Measurements from ENCODE around the gene DPCD. TPM values are rescaled to one million over a fixed set of nuclear protein-coding genes. Genes with fewer than 3 reads are reported as not detected.

Gene DPCD
- total and polyA plus RNA-seq, 2 experiments from 2014 or later, result 22.5 to 38.1 TPM

DNA sequence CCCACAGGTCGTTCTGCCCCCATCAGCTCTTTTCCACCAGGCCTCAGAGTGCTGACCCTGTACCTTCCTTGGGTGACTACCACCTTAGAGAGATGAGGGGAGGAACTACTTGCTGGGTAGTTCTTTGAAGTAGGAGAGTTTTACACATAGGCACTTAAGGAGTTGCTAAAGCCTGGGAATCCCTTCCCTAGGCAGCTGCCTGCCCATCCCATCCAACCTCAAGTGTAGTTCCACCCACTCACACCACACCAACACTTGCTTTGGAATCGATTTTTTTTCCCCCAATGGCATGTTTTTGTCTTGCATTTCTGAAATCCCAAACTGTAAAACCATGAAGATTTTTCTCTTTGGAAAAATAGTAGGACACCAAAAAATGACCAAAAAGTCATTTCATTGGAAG lies 59.1 kb downstream of the DPCD start:
- no peak overlapping the region for H2AFZ ChIP-seq
- H3K27ac ChIP-seq (ENCODE audit: low read depth), result no peak overlapping the region
- no peak overlapping the region for H3K4me3 Mint-ChIP-seq
- no peaks in the 10 kb centered on the region for H4K20me1 ChIP-seq (replicated peaks; ENCODE audit: insufficient read depth)
- no peak for DNase-seq (ENCODE audit: low spot score)
- peaks cover 12% of the 10 kb centered on the region for H3F3A ChIP-seq (replicated peaks; ENCODE audit: low read depth)
- H3K9me2 ChIP-seq (ENCODE audit: insufficient read depth), result 0 out of 2 replicates have a peak, but pooled peaks cover 2% of the 10 kb centered on the region
- peaks cover 8% of the 10 kb centered on the region for H3K27me3 Mint-ChIP-seq (ENCODE audit: insufficient read depth, low read depth, poor library complexity)
- H3K36me3 Mint-ChIP-seq (ENCODE audit: low read depth), result peaks cover 6% of the 10 kb centered on the region; the same call in 2 of the 3 replicates
- peaks cover 50% of the 10 kb centered on the region for H3K4me1 ChIP-seq (ENCODE audit: insufficient read depth)
- no peaks in the 10 kb centered on the region for H3K27me3 ChIP-seq (ENCODE audit: insufficient read depth)
- peaks cover 49% of the 10 kb centered on the region for H3K4me1 Mint-ChIP-seq
- ATAC-seq, result no peak
- H3K36me3 ChIP-seq (ENCODE audit: insufficient read depth), result no peaks in the 10 kb centered on the region
- no peak overlapping the region for H3K27ac Mint-ChIP-seq
- TF ChIP-seq, protein P1, sequence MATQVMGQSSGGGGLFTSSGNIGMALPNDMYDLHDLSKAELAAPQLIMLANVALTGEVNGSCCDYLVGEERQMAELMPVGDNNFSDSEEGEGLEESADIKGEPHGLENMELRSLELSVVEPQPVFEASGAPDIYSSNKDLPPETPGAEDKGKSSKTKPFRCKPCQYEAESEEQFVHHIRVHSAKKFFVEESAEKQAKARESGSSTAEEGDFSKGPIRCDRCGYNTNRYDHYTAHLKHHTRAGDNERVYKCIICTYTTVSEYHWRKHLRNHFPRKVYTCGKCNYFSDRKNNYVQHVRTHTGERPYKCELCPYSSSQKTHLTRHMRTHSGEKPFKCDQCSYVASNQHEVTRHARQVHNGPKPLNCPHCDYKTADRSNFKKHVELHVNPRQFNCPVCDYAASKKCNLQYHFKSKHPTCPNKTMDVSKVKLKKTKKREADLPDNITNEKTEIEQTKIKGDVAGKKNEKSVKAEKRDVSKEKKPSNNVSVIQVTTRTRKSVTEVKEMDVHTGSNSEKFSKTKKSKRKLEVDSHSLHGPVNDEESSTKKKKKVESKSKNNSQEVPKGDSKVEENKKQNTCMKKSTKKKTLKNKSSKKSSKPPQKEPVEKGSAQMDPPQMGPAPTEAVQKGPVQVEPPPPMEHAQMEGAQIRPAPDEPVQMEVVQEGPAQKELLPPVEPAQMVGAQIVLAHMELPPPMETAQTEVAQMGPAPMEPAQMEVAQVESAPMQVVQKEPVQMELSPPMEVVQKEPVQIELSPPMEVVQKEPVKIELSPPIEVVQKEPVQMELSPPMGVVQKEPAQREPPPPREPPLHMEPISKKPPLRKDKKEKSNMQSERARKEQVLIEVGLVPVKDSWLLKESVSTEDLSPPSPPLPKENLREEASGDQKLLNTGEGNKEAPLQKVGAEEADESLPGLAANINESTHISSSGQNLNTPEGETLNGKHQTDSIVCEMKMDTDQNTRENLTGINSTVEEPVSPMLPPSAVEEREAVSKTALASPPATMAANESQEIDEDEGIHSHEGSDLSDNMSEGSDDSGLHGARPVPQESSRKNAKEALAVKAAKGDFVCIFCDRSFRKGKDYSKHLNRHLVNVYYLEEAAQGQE (IDR thresholded peaks at IDR 0.05; ENCODE audit: unreplicated experiment), result no peak
- TF ChIP-seq NANOG (IDR thresholded peaks at IDR 0.05; ENCODE audit: borderline replicate concordance), result no peak
- TF ChIP-seq, protein P2, sequence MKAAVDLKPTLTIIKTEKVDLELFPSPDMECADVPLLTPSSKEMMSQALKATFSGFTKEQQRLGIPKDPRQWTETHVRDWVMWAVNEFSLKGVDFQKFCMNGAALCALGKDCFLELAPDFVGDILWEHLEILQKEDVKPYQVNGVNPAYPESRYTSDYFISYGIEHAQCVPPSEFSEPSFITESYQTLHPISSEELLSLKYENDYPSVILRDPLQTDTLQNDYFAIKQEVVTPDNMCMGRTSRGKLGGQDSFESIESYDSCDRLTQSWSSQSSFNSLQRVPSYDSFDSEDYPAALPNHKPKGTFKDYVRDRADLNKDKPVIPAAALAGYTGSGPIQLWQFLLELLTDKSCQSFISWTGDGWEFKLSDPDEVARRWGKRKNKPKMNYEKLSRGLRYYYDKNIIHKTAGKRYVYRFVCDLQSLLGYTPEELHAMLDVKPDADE (IDR thresholded peaks at IDR 0.05), result no peak
- TF ChIP-seq ZNF331 (CRISPR knock-in tag; IDR thresholded peaks at IDR 0.05; ENCODE audit: low read depth), result no peak
- no peak for TF ChIP-seq CREB1 (CRISPR knock-in tag; IDR thresholded peaks at IDR 0.05; ENCODE audit: low read depth)
- TF ChIP-seq, protein P3, sequence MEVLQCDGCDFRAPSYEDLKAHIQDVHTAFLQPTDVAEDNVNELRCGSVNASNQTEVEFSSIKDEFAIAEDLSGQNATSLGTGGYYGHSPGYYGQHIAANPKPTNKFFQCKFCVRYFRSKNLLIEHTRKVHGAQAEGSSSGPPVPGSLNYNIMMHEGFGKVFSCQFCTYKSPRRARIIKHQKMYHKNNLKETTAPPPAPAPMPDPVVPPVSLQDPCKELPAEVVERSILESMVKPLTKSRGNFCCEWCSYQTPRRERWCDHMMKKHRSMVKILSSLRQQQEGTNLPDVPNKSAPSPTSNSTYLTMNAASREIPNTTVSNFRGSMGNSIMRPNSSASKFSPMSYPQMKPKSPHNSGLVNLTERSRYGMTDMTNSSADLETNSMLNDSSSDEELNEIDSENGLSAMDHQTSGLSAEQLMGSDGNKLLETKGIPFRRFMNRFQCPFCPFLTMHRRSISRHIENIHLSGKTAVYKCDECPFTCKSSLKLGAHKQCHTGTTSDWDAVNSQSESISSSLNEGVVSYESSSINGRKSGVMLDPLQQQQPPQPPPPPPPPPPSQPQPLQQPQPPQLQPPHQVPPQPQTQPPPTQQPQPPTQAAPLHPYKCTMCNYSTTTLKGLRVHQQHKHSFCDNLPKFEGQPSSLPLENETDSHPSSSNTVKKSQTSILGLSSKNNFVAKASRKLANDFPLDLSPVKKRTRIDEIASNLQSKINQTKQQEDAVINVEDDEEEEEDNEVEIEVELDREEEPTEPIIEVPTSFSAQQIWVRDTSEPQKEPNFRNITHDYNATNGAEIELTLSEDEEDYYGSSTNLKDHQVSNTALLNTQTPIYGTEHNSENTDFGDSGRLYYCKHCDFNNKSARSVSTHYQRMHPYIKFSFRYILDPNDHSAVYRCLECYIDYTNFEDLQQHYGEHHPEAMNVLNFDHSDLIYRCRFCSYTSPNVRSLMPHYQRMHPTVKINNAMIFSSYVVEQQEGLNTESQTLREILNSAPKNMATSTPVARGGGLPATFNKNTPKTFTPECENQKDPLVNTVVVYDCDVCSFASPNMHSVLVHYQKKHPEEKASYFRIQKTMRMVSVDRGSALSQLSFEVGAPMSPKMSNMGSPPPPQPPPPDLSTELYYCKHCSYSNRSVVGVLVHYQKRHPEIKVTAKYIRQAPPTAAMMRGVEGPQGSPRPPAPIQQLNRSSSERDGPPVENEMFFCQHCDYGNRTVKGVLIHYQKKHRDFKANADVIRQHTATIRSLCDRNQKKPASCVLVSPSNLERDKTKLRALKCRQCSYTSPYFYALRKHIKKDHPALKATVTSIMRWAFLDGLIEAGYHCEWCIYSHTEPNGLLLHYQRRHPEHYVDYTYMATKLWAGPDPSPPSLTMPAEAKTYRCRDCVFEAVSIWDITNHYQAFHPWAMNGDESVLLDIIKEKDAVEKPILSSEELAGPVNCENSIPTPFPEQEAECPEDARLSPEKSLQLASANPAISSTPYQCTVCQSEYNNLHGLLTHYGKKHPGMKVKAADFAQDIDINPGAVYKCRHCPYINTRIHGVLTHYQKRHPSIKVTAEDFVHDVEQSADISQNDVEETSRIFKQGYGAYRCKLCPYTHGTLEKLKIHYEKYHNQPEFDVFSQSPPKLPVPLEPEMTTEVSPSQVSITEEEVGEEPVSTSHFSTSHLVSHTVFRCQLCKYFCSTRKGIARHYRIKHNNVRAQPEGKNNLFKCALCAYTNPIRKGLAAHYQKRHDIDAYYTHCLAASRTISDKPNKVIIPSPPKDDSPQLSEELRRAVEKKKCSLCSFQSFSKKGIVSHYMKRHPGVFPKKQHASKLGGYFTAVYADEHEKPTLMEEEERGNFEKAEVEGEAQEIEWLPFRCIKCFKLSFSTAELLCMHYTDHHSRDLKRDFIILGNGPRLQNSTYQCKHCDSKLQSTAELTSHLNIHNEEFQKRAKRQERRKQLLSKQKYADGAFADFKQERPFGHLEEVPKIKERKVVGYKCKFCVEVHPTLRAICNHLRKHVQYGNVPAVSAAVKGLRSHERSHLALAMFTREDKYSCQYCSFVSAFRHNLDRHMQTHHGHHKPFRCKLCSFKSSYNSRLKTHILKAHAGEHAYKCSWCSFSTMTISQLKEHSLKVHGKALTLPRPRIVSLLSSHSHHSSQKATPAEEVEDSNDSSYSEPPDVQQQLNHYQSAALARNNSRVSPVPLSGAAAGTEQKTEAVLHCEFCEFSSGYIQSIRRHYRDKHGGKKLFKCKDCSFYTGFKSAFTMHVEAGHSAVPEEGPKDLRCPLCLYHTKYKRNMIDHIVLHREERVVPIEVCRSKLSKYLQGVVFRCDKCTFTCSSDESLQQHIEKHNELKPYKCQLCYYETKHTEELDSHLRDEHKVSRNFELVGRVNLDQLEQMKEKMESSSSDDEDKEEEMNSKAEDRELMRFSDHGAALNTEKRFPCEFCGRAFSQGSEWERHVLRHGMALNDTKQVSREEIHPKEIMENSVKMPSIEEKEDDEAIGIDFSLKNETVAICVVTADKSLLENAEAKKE (CRISPR knock-in tag; IDR thresholded peaks at IDR 0.05), result no peak
- no peak for TF ChIP-seq POLR2AphosphoS5 (IDR thresholded peaks at IDR 0.05; ENCODE audit: low read depth)
- no peak for TF ChIP-seq ZNF114 (CRISPR knock-in tag; IDR thresholded peaks at IDR 0.05)
- no peak for TF ChIP-seq STAT1 (IDR thresholded peaks at IDR 0.05; ENCODE audit: unreplicated experiment)
- no peak for TF ChIP-seq JUNB (IDR thresholded peaks at IDR 0.05; ENCODE audit: unreplicated experiment)
- no peak for TF ChIP-seq EZH2phosphoT487 (IDR thresholded peaks at IDR 0.05; ENCODE audit: unreplicated experiment)
- TF ChIP-seq EZH2 (IDR thresholded peaks at IDR 0.05; ENCODE audit: low read depth, unreplicated experiment), result no peak
- TF ChIP-seq, protein P4, sequence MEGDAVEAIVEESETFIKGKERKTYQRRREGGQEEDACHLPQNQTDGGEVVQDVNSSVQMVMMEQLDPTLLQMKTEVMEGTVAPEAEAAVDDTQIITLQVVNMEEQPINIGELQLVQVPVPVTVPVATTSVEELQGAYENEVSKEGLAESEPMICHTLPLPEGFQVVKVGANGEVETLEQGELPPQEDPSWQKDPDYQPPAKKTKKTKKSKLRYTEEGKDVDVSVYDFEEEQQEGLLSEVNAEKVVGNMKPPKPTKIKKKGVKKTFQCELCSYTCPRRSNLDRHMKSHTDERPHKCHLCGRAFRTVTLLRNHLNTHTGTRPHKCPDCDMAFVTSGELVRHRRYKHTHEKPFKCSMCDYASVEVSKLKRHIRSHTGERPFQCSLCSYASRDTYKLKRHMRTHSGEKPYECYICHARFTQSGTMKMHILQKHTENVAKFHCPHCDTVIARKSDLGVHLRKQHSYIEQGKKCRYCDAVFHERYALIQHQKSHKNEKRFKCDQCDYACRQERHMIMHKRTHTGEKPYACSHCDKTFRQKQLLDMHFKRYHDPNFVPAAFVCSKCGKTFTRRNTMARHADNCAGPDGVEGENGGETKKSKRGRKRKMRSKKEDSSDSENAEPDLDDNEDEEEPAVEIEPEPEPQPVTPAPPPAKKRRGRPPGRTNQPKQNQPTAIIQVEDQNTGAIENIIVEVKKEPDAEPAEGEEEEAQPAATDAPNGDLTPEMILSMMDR (conservative IDR thresholded peaks at IDR 0.05; ENCODE audit: low read depth in 2 of 2), result no peak
- no peaks in the 10 kb centered on the region; the same call in 2 of the 3 replicates for H3K9me3 Mint-ChIP-seq
- H3K4me3 ChIP-seq, result no peak overlapping the region
- no peak overlapping the region for H3K4me2 ChIP-seq
- H3K79me2 ChIP-seq (replicated peaks; ENCODE audit: insufficient read depth), result no peaks in the 10 kb centered on the region

All from GM23338 (cell line).